SK-N-MC (cell line): ENCODE measurements around the gene DMTF1.

Source experiments
- DNase-seq: peaks from one replicate; pipeline ENCODE4 v3.0.0-alpha.2; 2011; ENCODE audit warnings: low read depth, low spot score
- H3K27ac ChIP-seq: fragments of 200-600 bp; sonication (generic); 2 replicates; pipeline ENCODE4 v1.5.1; 2016; ENCODE audit warnings: mixed run types
- H3K36me3 ChIP-seq: fragments of 200-600 bp; sonication (generic); 2 replicates; pipeline ENCODE4 v1.6.1; 2017; ENCODE audit warnings: antibody characterized with exemption, low read length, mixed read lengths; ENCODE audit not compliant: insufficient read depth
- H3K4me3 ChIP-seq: fragments of 200-600 bp; sonication (generic); 2 replicates; pipeline ENCODE4 v1.5.1; 2016
- H3K9ac ChIP-seq: fragments of 200-600 bp; sonication (generic); 2 replicates; pipeline ENCODE4 v1.8.0; 2017; ENCODE audit warnings: mixed run types, mixed read lengths; ENCODE audit not compliant: insufficient read length
- H3K9me3 ChIP-seq: fragments of 200-600 bp; sonication (generic); 2 replicates; pipeline ENCODE4 v1.6.1; 2017; ENCODE audit warnings: low read depth, mild to moderate bottlenecking, antibody characterized with exemption, low read length, moderate library complexity, mixed read lengths
- EZH2 ChIP-seq: fragments of 200-600 bp; sonication (generic); IDR thresholded peaks from one replicate; pipeline ENCODE4 v1.6.1; 2017; ENCODE audit warnings: antibody characterized with exemption
- FOXP2 ChIP-seq: optimal IDR thresholded peaks from 2 replicates; pipeline ENCODE3; 2011; ENCODE audit warnings: mild to moderate bottlenecking, moderate library complexity; ENCODE audit not compliant: insufficient read depth; ENCODE audit errors: extremely low read length, control extremely low read depth
- POLR2AphosphoS5 ChIP-seq: IDR thresholded peaks from 2 replicates; pipeline ENCODE4 v1.6.1; 2012; ENCODE audit warnings: mild to moderate bottlenecking, low read depth, low read length, borderline replicate concordance

The DMTF1 gene

DNA sequence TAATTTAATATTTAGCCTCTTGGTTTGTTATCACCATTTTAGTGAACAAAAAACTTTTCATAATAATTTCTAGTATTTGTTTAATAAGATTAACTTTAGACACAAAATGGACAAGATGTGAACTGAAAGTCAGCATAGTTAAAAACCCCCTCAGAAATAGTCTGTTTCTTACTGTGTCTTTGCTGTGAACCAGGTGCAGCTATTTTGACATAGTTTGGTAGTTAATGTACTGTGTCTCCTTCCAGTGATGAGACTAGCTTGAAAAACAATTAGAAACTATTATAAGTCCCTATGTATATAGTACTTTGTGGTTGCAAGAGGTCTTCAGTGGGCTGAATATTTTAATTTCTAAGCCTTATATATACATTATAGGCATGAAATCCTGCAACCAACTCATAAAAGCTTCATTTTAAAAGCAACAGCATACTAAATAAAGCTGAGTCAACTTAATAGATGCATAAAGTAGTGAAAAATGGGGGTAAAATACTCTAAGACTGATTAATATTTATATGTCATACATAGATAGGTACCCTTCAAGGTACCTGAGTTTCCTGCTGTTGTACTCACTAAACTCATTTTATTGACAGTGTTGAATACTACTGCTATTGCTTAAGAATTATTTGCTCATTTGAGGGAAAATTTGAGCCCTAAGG, 19.2 kb downstream of the DMTF1 start:
- no peak for TF ChIP-seq FOXP2
- no peak for TF ChIP-seq POLR2AphosphoS5
- TF ChIP-seq EZH2 = no peak
- DNase-seq = no peak
- no peak overlapping the region for H3K27ac ChIP-seq
- no peak overlapping the region for H3K9ac ChIP-seq
- H3K36me3 ChIP-seq = peaks cover 100% of the 10 kb centered on the region
- H3K9me3 ChIP-seq = no peaks in the 10 kb centered on the region
- no peak overlapping the region for H3K4me3 ChIP-seq

DNA sequence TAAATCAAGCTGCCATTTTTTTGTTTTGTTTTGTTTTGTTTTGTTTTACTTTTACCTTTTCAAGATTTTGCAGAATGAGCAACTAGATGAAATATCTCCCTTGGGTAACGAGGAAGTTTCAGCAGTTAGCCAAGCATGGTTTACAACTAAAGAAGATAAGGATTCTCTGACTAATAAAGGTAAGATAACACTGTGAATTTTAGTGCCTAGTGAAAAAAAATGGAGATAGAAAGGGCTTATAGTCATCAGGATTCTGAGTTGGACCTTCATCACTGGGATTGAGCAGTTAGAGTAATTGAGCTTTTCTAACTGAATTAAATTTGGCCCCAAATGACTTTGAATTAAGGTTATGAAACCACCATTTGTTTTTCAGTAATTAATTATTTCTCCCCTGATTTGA, 21.2 kb downstream of the DMTF1 start:
- no peak overlapping the region for H3K27ac ChIP-seq
- H3K9me3 ChIP-seq = no peaks in the 10 kb centered on the region
- DNase-seq = no peak
- no peak overlapping the region for H3K4me3 ChIP-seq
- TF ChIP-seq FOXP2 (no peak), EZH2 (no peak), POLR2AphosphoS5 (no peak)
- H3K36me3 ChIP-seq = peaks cover 100% of the 10 kb centered on the region
- no peak overlapping the region for H3K9ac ChIP-seq

DNA sequence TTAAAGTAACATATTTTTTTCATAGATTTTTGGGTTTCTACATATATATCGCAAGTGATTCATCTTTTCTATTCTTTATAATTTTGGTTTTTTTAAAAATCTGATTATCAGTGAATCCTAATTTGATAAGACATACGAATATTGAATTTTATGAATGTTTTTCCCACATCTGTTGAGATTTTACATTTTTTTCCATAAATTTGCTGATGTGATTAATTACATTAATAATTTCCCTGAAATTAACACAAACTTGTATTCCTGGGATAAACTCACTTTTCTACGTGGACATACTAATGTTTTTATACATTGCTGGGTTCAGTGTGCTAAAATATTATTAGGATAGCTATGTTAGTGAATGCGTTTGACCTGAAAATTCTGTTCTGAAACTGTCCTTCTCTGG, 26.1 kb downstream of the DMTF1 start:
- H3K36me3 ChIP-seq = peaks cover 96% of the 10 kb centered on the region
- DNase-seq = no peak
- no peak overlapping the region for H3K4me3 ChIP-seq
- no peak overlapping the region for H3K27ac ChIP-seq
- H3K9ac ChIP-seq = no peak overlapping the region
- no peaks in the 10 kb centered on the region for H3K9me3 ChIP-seq
- TF ChIP-seq FOXP2 = no peak
- no peak for TF ChIP-seq POLR2AphosphoS5
- no peak for TF ChIP-seq EZH2

DNA sequence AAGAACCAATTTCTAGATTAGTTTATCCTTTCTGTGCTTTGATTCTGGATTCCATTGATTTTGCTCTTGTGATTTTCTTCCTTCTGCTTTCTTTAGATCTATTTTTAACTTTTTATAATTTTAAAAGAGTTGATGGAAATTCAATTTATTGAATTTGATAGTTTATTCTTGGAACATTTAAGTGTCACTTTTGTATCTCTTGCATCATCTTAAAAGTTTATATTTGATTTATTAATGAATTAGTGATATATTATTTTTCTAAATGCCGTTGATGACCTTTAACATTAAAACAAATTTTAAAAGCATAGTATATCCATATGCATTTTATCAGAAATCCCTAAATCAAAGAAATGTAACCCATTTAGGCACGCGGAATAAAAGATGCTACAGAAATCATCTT, 26.9 kb downstream of the DMTF1 start:
- Histone ChIP-seq H3K9ac (no peak overlapping the region), H3K4me3 (no peak overlapping the region), H3K27ac (no peak overlapping the region), H3K9me3 (no peaks in the 10 kb centered on the region), H3K36me3 (peaks cover 96% of the 10 kb centered on the region)
- no peak for TF ChIP-seq POLR2AphosphoS5
- TF ChIP-seq EZH2 = no peak
- TF ChIP-seq FOXP2 = no peak
- no peak for DNase-seq

DNA sequence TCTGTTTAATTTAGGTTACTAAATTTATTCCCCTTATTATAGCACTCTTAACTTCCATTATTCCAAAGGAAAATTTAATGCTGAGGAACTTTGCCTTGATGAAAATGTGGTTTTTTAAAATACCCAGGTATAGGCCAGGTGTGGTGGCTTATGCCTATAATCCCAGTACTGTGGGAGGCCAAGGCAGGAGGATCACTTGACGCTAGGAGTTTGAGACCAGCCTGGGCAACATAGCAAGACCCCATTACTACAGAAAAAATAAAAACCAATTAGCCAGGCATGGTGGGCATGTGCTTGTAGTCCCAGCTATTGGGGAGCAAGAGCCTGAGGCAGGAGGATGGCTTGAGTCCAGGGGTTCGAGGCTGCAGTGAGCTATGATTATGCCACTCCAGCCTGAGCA, 34.9 kb downstream of the DMTF1 start:
- TF ChIP-seq EZH2 = no peak
- no peak for TF ChIP-seq FOXP2
- TF ChIP-seq POLR2AphosphoS5 = no peak
- H3K9ac ChIP-seq = no peak overlapping the region
- peaks cover 92% of the 10 kb centered on the region for H3K36me3 ChIP-seq
- no peaks in the 10 kb centered on the region for H3K9me3 ChIP-seq
- H3K4me3 ChIP-seq = no peak overlapping the region
- DNase-seq = no peak
- H3K27ac ChIP-seq = no peak overlapping the region

DNA sequence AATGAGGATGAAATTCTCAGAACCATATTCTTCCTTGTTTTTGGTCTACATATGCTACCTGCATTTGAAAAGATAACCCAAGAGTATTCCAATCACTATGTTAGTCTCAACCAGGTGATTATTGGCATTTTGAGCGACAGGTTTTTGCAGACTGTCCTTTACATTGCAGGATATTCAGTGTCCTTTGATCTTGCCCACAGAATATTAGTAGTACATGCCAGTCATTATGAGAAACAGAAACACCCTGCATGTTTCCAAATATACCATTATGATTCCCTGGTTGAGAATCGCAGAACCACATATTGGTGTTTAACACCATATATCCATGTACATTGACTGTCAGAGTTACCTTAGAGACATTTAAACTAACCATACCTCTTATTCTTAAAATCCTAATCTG, 36.7 kb downstream of the DMTF1 start:
- TF ChIP-seq POLR2AphosphoS5 (no peak), EZH2 (no peak), FOXP2 (no peak)
- Histone ChIP-seq H3K9me3 (no peaks in the 10 kb centered on the region), H3K9ac (no peak overlapping the region), H3K27ac (0 out of 2 replicates have a peak overlapping the region, but pooled peaks have one; percentile 20), H3K4me3 (no peak overlapping the region), H3K36me3 (peaks cover 92% of the 10 kb centered on the region)
- no peak for DNase-seq

DNA sequence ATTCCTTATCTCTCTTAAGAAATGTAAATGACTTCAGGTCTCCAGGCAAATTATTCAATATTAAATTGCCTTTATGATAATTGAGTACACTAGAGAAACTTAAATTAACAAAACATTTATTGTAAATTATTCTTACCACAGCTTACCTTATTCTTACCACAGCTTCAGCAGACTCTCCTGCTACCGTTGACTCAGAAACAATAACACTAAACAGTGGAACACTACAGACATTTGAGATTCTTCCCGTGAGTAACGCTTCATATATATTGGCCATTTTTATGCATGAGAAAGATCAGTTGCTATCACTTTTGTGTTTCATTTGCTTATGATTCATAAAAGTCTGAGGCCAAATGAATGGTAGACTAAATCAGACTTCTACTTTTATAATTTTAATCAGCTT, 38.5 kb downstream of the DMTF1 start:
- no peaks in the 10 kb centered on the region for H3K9me3 ChIP-seq
- no peak for DNase-seq
- H3K27ac ChIP-seq = no peak overlapping the region
- no peak overlapping the region for H3K4me3 ChIP-seq
- TF ChIP-seq EZH2 = no peak
- TF ChIP-seq POLR2AphosphoS5 = no peak
- no peak for TF ChIP-seq FOXP2
- H3K9ac ChIP-seq = no peak overlapping the region
- H3K36me3 ChIP-seq = peaks cover 92% of the 10 kb centered on the region

DNA sequence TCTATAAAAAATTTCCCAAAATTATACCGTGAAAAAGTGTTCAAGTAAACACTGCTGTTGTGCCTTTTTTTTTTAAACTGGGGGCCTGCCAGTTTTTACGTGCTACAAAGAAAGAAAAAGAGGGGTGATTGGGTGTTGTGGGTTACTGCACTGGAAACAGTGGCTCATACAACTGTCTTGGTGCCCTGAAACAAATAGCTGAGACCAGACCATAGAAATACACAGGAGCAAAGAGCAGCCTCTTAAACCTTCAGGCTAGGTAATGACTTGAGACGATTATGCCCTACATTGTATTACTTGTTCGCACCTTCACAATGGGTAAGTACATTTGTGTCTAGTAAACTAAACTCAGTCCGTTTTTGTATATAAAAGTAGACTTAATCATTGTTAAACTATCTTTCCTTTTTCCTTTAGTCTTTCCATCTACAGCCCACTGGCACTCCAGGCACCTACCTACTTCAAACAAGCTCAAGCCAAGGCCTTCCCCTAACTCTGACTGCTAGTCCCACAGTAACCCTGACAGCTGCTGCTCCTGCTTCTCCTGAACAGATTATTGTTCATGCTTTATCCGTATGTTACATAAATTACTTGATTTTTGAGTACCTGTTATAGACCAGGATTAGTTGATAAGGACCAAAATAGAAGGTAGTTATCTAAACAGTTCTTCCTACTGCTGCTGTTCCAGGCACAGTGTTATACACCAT, 40.7 kb downstream of the DMTF1 start:
- peaks cover 93% of the 10 kb centered on the region for H3K36me3 ChIP-seq
- H3K9ac ChIP-seq = no peak overlapping the region
- no peak overlapping the region for H3K27ac ChIP-seq
- no peak for DNase-seq
- no peaks in the 10 kb centered on the region for H3K9me3 ChIP-seq
- H3K4me3 ChIP-seq = no peak overlapping the region
- TF ChIP-seq FOXP2 (no peak), EZH2 (no peak), POLR2AphosphoS5 (no peak)

DNA sequence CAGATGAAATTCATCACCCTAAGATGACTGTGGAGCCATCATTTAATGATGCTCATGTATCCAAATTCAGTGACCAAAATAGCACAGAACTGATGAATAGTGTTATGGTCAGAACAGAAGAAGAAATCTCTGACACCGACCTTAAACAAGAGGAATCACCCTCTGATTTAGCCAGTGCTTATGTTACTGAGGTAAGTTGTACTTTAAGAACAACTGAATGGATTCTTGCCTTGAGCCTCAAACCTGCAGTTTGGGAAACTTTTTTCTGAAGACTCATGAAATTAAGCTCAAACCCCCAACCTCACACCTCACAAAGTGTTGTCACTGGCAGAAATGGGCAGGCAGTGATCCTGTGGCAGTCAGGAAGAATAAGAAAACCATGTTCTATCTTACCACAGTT, 41.7 kb downstream of the DMTF1 start:
- Histone ChIP-seq H3K36me3 (peaks cover 95% of the 10 kb centered on the region), H3K9me3 (no peaks in the 10 kb centered on the region), H3K27ac (no peak overlapping the region), H3K4me3 (no peak overlapping the region), H3K9ac (no peak overlapping the region)
- TF ChIP-seq EZH2 = no peak
- no peak for TF ChIP-seq POLR2AphosphoS5
- no peak for TF ChIP-seq FOXP2
- no peak for DNase-seq
